IMR-90 (cell line): ENCODE data around the gene CIAO2A. TPM values are rescaled to one million over a fixed set of nuclear protein-coding genes. Genes with fewer than 3 reads are reported as not detected.

Experiments used
- ATAC-seq: fragments of 200-7000 bp; cut with Tn5 transposase; 2 replicates; pipeline ENCODE4 v1.9.1; 2020; ENCODE audit warnings: low read depth, mild to moderate bottlenecking, moderate library complexity
- BruUV-seq: library from RNA; stranded (reverse); fragments of 400-500 nt; replicated peaks from 2 replicates; lab custom pipeline; 2021; lab: Mats Ljungman, UMichigan
- CTCF ChIA-PET: fragments of 300-600 bp; formaldehyde crosslinking; extraction: SDS; loops from one replicate; lab custom pipeline; 2021; ENCODE audit warnings: antibody characterized with exemption; lab: Yijun Ruan, JAX
- POLR2A ChIA-PET: fragments of 300-600 bp; sonication (Branson Sonifier 250); formaldehyde crosslinking; loops from one replicate; lab custom pipeline; 2022; ENCODE audit warnings: antibody characterized with exemption; ENCODE audit not compliant: unreplicated experiment; lab: Charles Lee
- DNase-seq: peaks from one replicate; pipeline ENCODE4 v3.0.0; 2013
- H2AFZ ChIP-seq: replicated peaks from 2 replicates; pipeline ENCODE3; 2013; ENCODE audit warnings: low read length, mild to moderate bottlenecking; ENCODE audit not compliant: poor library complexity
- H2AK5ac ChIP-seq: 2 replicates; pipeline ENCODE4 v1.6.1; 2013; ENCODE audit warnings: low read depth, low read length, inconsistent platforms
- H2AK9ac ChIP-seq: replicated peaks from 2 replicates; pipeline ENCODE3; 2013; ENCODE audit warnings: mild to moderate bottlenecking, low read depth, low read length, moderate library complexity; ENCODE audit not compliant: poor library complexity
- H2BK120ac ChIP-seq: 2 replicates; pipeline ENCODE4 v1.6.1; 2013; ENCODE audit warnings: low read depth, low read length, inconsistent platforms
- H2BK15ac ChIP-seq: 3 replicates; pipeline ENCODE4 v1.6.1; 2013; ENCODE audit warnings: low read depth, low read length, inconsistent platforms
- H2BK20ac ChIP-seq: 2 replicates; pipeline ENCODE4 v1.6.1; 2013; ENCODE audit warnings: low read depth, mild to moderate bottlenecking, inconsistent platforms, low read length, moderate library complexity
- H2BK5ac ChIP-seq: 2 replicates; pipeline ENCODE4 v1.6.1; 2013; ENCODE audit warnings: mild to moderate bottlenecking, low read depth, low read length, inconsistent platforms; ENCODE audit not compliant: poor library complexity, severe bottlenecking
- H3K14ac ChIP-seq: replicated peaks from 2 replicates; pipeline ENCODE4 v1.6.1; 2013; ENCODE audit warnings: low read depth, low read length, inconsistent platforms
- H3K18ac ChIP-seq: 2 replicates; pipeline ENCODE4 v1.6.1; 2013; ENCODE audit warnings: low read depth, low read length, control low read depth
- H3K23ac ChIP-seq: 2 replicates; pipeline ENCODE4 v1.6.1; 2013; ENCODE audit warnings: low read depth, low read length, inconsistent platforms
- H3K27ac ChIP-seq: 2 replicates; pipeline ENCODE4 v1.5.1; 2013; ENCODE audit warnings: mild to moderate bottlenecking, control low read depth, low read length; ENCODE audit not compliant: insufficient read depth
- H3K27me3 ChIP-seq: 2 replicates; pipeline ENCODE4 v1.6.1; 2013; ENCODE audit warnings: low read length; ENCODE audit not compliant: control insufficient read depth, insufficient read depth
- H3K36me3 ChIP-seq: 2 replicates; pipeline ENCODE4 v1.6.1; 2013; ENCODE audit warnings: low read length, mixed read lengths; ENCODE audit not compliant: control insufficient read depth, insufficient read depth
- H3K4ac ChIP-seq: 2 replicates; pipeline ENCODE4 v1.6.1; 2013; ENCODE audit warnings: low read depth, low read length, inconsistent platforms
- H3K4me1 ChIP-seq: 2 replicates; pipeline ENCODE4 v1.6.1; 2013; ENCODE audit warnings: low read length, mixed read lengths; ENCODE audit not compliant: control insufficient read depth, insufficient read depth
- H3K4me2 ChIP-seq: 2 replicates; pipeline ENCODE4 v1.6.1; 2013; ENCODE audit warnings: low read depth, mild to moderate bottlenecking, control low read depth, low read length, moderate library complexity
- H3K4me3 ChIP-seq: 2 replicates; pipeline ENCODE4 v1.5.1; 2013; ENCODE audit warnings: low read depth, mild to moderate bottlenecking, control low read depth, low read length, moderate library complexity; ENCODE audit not compliant: insufficient read depth
- H3K56ac ChIP-seq: 2 replicates; pipeline ENCODE4 v1.6.1; 2013; ENCODE audit warnings: low read length, inconsistent platforms; ENCODE audit not compliant: insufficient read depth; ENCODE audit errors: extremely low read depth
- H3K79me1 ChIP-seq, 2 experiments: 2 replicates each; pipeline ENCODE4 v1.6.1; 2013; ENCODE audit warnings: low read length in 2 of 2, inconsistent platforms in 1 of 2, low read depth in 1 of 2
- H3K9ac ChIP-seq: 2 replicates; pipeline ENCODE4 v1.6.1; 2013; ENCODE audit warnings: low read depth, low read length, control low read depth
- H3K9me1 ChIP-seq: 2 replicates; pipeline ENCODE4 v1.6.1; 2013; ENCODE audit warnings: low read length, inconsistent platforms; ENCODE audit not compliant: insufficient read depth
- H3K9me3 ChIP-seq: 2 replicates; pipeline ENCODE4 v1.6.1; 2013; ENCODE audit warnings: low read length; ENCODE audit not compliant: control insufficient read depth, insufficient read depth
- H4K20me1 ChIP-seq: 2 replicates; pipeline ENCODE4 v1.6.1; 2013; ENCODE audit warnings: low read length, inconsistent platforms; ENCODE audit not compliant: insufficient read depth
- H4K5ac ChIP-seq: 2 replicates; pipeline ENCODE4 v1.6.1; 2013; ENCODE audit warnings: mild to moderate bottlenecking, low read depth, low read length, control low read depth
- H4K8ac ChIP-seq, 2 experiments: 2 replicates each; pipeline ENCODE4 v1.6.1; 2013; ENCODE audit warnings: low read depth in 2 of 2, low read length in 2 of 2, control low read depth in 1 of 2, inconsistent platforms in 1 of 2
- H4K91ac ChIP-seq: 2 replicates; pipeline ENCODE4 v1.6.1; 2013; ENCODE audit warnings: low read depth, low read length, inconsistent platforms; ENCODE audit not compliant: insufficient read depth
- BHLHE40 ChIP-seq: fragments of 150-350 bp; IDR thresholded peaks from 2 replicates; pipeline ENCODE4 v1.6.1; 2016; ENCODE audit warnings: mild to moderate bottlenecking, low read depth, low read length
- CEBPB ChIP-seq: IDR thresholded peaks from 2 replicates; pipeline ENCODE4 v1.6.1; 2012; ENCODE audit warnings: low read depth, low read length, improper control_type of control experiment
- CHD1 ChIP-seq: IDR thresholded peaks from 2 replicates; pipeline ENCODE4 v1.6.1; 2012; ENCODE audit warnings: low read depth, low read length, improper control_type of control experiment
- ELK1 ChIP-seq: fragments of 150-350 bp; IDR thresholded peaks from 2 replicates; pipeline ENCODE4 v1.6.1; 2016; ENCODE audit warnings: low read depth, mild to moderate bottlenecking, low read length, moderate library complexity, borderline replicate concordance
- FOS ChIP-seq: fragments of 150-350 bp; IDR thresholded peaks from 2 replicates; pipeline ENCODE4 v1.6.1; 2016; ENCODE audit warnings: low read depth, low read length
- MAFK ChIP-seq: IDR thresholded peaks from 2 replicates; pipeline ENCODE4 v1.6.1; 2012; ENCODE audit warnings: low read depth, low read length, improper control_type of control experiment
- MAZ ChIP-seq: IDR thresholded peaks from 2 replicates; pipeline ENCODE4 v1.6.1; 2012; ENCODE audit warnings: low read depth, mild to moderate bottlenecking, low read length, improper control_type of control experiment, moderate library complexity, borderline replicate concordance
- MXI1 ChIP-seq: IDR thresholded peaks from 2 replicates; pipeline ENCODE4 v1.6.1; 2012; ENCODE audit warnings: low read depth, mild to moderate bottlenecking, low read length, moderate library complexity, borderline replicate concordance
- NFE2L2 ChIP-seq: fragments of 150-350 bp; IDR thresholded peaks from 2 replicates; pipeline ENCODE4 v1.6.1; 2016; ENCODE audit warnings: low read depth, mild to moderate bottlenecking, low read length
- POLR2A ChIP-seq: IDR thresholded peaks from 2 replicates; pipeline ENCODE4 v1.6.1; 2012; ENCODE audit warnings: mild to moderate bottlenecking, low read depth, low read length
- RAD21 ChIP-seq: IDR thresholded peaks from 2 replicates; pipeline ENCODE4 v1.6.1; 2012; ENCODE audit warnings: low read length, improper control_type of control experiment
- RCOR1 ChIP-seq: IDR thresholded peaks from 2 replicates; pipeline ENCODE4 v1.6.1; 2012; ENCODE audit warnings: mild to moderate bottlenecking, low read length, improper control_type of control experiment; ENCODE audit not compliant: insufficient replicate concordance
- RFX5 ChIP-seq: IDR thresholded peaks from 2 replicates; pipeline ENCODE4 v1.8.0; 2012; ENCODE audit warnings: low read depth, mild to moderate bottlenecking, low read length, moderate library complexity
- USF2 ChIP-seq: fragments of 150-350 bp; IDR thresholded peaks from 2 replicates; pipeline ENCODE4 v1.6.1; 2017; ENCODE audit warnings: mild to moderate bottlenecking, antibody characterized with exemption, low read length, low read depth
- WGBS, 2 experiments: methylation state at CpG; one replicate each; pipeline versions ENCODE4 v1.1.5 to v1.1.7; 2013; ENCODE audit warnings: missing lambda C conversion rate in 2 of 2; ENCODE audit not compliant: insufficient read length in 1 of 2; ENCODE audit errors: extremely low coverage in 2 of 2; 5-methylcytosine and 5-hydroxymethylcytosine counted together
- dilution Hi-C: fragments of 300-500 bp; cut with HindIII; formaldehyde crosslinking; loops from one replicate; pipeline ENCODE4 v1.14.3; 2018; ENCODE audit warnings: low sequenced_read_pairs; ENCODE audit not compliant: unreplicated experiment
- in situ Hi-C: fragments of 300-500 bp; cut with MboI; formaldehyde crosslinking; loops from 3 replicates; pipeline ENCODE4 v1.14.3; 2019; ENCODE audit warnings: low sequenced_read_pairs, inconsistent platforms, mixed read lengths
- intact Hi-C: fragments of 100-400 bp; cut with micrococcal nuclease; formaldehyde crosslinking; loops from 2 replicates; pipeline ENCODE4 v1.10.0; 2022
- polyA plus RNA-seq, 3 experiments: library from polyadenylated mRNA; depleted of rRNA; stranded (reverse); fragments of >200 nt; gene quantifications; 2 replicates each; pipeline ENCODE4 v1.2.3, GENCODE V29; 2012; ENCODE audit warnings: low replicate concordance in 1 of 3
- total RNA-seq: library from RNA; depleted of rRNA; stranded (reverse); fragments of >200 nt; gene quantifications from 2 replicates; pipeline ENCODE4 v1.2.3, GENCODE V29; 2012
- TF ChIP-seq, protein P1 (sequence below): conservative IDR thresholded peaks from 2 replicates; pipeline ENCODE4 v1.5.1; 2012; ENCODE audit warnings: mild to moderate bottlenecking, low read depth, low read length, improper control_type of control experiment

Gene CIAO2A
- total and polyA plus RNA-seq, 2 of the 4 experiments (the other 2 are of a cell fraction) = 36.7 to 38.3 TPM

DNA sequence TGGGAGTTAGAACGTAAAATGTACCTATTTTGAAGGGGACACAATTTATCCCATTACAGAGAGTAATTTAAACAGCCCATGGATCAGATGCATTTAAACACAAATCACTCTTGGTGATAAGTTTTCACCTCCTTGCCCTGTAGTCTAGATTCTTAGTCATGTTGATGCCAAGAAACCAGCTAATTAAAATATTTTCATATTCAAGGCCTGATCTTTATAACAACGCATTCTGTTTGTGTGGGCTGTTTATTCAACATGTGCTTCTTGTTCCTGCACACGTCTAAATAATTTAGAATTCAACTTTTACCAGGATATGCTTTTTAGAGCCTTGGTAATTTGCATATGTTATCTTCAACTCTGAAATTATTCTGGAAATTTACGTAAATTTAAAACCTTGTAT, 28.0 kb upstream of the CIAO2A start:
- no CpG with 5 or more reads among the region's 4 CpGs for whole genome bisulfite sequencing, 2 experiments

More for the DNA sequence above, 28.0 kb upstream of the CIAO2A start:
- Histone ChIP-seq H3K4ac (no peak overlapping the region), H4K5ac (no peak overlapping the region), H2BK5ac (no peak overlapping the region), H2BK15ac (no peak overlapping the region), H3K36me3 (peaks cover 43% of the 10 kb centered on the region), H3K18ac (no peak overlapping the region), H4K20me1 (no peaks in the 10 kb centered on the region), H2BK120ac (no peak overlapping the region), H2AK5ac (no peak overlapping the region), H3K79me1 (peaks cover 14 to 16% of the 10 kb centered on the region in 2 experiments), H3K9ac (no peak overlapping the region), H2AFZ (no peak overlapping the region), H4K8ac (no peak overlapping the region), H3K4me3 (no peak overlapping the region), H3K9me3 (no peaks in the 10 kb centered on the region), H2BK20ac (no peak overlapping the region), H3K4me2 (no peak overlapping the region), H3K9me1 (peaks cover 3% of the 10 kb centered on the region; the same call in 1 of the 2 replicates), H4K91ac (no peak overlapping the region), H3K27ac (no peak overlapping the region), H3K4me1 (no peaks in the 10 kb centered on the region), H3K56ac (no peak overlapping the region), H2AK9ac (no peak overlapping the region), H3K14ac (no peak overlapping the region), H3K27me3 (no peaks in the 10 kb centered on the region), H3K23ac (no peak overlapping the region)
- no peak for DNase-seq
- no TSS peak for BruUV-seq
- ATAC-seq = no peak
- ChIA-PET CTCF (interaction anchor here (0.7 kb wide), 1 partner anchor 76 kb away, joined by 4 read pairs; no protein-coding TSS in a partner anchor), POLR2A (no interaction called here)
- in situ Hi-C loops = no loop called here
- dilution Hi-C loops = no loop called here
- TF ChIP-seq USF2 (no peak), MAFK (no peak), ELK1 (no peak), CEBPB (no peak), POLR2A (no peak), NFE2L2 (no peak), FOS (no peak), RAD21 (no peak), RCOR1 (no peak), BHLHE40 (no peak), CHD1 (no peak), RFX5 (no peak), MXI1 (no peak), MAZ (no peak)
- TF ChIP-seq, protein P1, sequence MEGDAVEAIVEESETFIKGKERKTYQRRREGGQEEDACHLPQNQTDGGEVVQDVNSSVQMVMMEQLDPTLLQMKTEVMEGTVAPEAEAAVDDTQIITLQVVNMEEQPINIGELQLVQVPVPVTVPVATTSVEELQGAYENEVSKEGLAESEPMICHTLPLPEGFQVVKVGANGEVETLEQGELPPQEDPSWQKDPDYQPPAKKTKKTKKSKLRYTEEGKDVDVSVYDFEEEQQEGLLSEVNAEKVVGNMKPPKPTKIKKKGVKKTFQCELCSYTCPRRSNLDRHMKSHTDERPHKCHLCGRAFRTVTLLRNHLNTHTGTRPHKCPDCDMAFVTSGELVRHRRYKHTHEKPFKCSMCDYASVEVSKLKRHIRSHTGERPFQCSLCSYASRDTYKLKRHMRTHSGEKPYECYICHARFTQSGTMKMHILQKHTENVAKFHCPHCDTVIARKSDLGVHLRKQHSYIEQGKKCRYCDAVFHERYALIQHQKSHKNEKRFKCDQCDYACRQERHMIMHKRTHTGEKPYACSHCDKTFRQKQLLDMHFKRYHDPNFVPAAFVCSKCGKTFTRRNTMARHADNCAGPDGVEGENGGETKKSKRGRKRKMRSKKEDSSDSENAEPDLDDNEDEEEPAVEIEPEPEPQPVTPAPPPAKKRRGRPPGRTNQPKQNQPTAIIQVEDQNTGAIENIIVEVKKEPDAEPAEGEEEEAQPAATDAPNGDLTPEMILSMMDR = no peak
- intact Hi-C loops = no loop called here
